ENCODE data around the gene LRRK1.

- TF ChIP-seq CTCF (conservative IDR thresholded peaks at IDR 0.05; ENCODE audit: low read depth in 2 of 2) (no peak), POLR2AphosphoS5 (IDR thresholded peaks at IDR 0.05; ENCODE audit: low read depth) (no peak), STAT1 (IDR thresholded peaks at IDR 0.05; ENCODE audit: unreplicated experiment) (no peak)
Observed at GRCh38 chr15:100877551-100877950, 41.6 kb upstream of the LRRK1 start.

Measured in GM23338 (cell line).